Astrocyte of the spinal cord (primary cell): ENCODE data around the gene MORN1.

ENCODE experiments used
- DNase-seq: peaks from one replicate; pipeline ENCODE4 v3.0.0; 2011; ENCODE audit warnings: low read depth, low spot score
- H3K4me3 ChIP-seq: 2 replicates; pipeline ENCODE4 v1.5.1; 2011; ENCODE audit warnings: low read depth, mild to moderate bottlenecking, low read length, moderate library complexity
- CTCF ChIP-seq: IDR thresholded peaks from 2 replicates; pipeline ENCODE4 v1.5.1; 2012; ENCODE audit warnings: low read depth, mild to moderate bottlenecking, low read length, inconsistent platforms
- in situ Hi-C: cut with HindIII; loops from 2 replicates; pipeline ENCODE4 v1.10.0; 2017; ENCODE audit warnings: low sequenced_read_pairs

MORN1 gene

GRCh38 chr1:2404142-2404889 lies 13.0 kb upstream of the MORN1 start:
- no peak overlapping the region for H3K4me3 ChIP-seq
- no peak for DNase-seq
- in situ Hi-C loops: no loop called here
- no peak for TF ChIP-seq CTCF

- no peak for TF ChIP-seq CTCF
- no peak overlapping the region for H3K4me3 ChIP-seq
- no peak for DNase-seq
- in situ Hi-C loops: no loop called here
Observed at GRCh38 chr1:2403273-2403672, 11.9 kb upstream of the MORN1 start.

GRCh38 chr1:2402420-2402819 lies 11.1 kb upstream of the MORN1 start:
- DNase-seq: no peak
- TF ChIP-seq CTCF: no peak
- no peak overlapping the region for H3K4me3 ChIP-seq
- in situ Hi-C loops: no loop called here

GRCh38 chr1:2400950-2401649 lies 9.7 kb upstream of the MORN1 start:
- TF ChIP-seq CTCF: no peak
- H3K4me3 ChIP-seq: no peak overlapping the region
- no peak for DNase-seq
- in situ Hi-C loops: no loop called here

- in situ Hi-C loops: no loop called here
- DNase-seq: no peak
- H3K4me3 ChIP-seq: no peak overlapping the region
- no peak for TF ChIP-seq CTCF
Observed at GRCh38 chr1:2400576-2400909, 9.2 kb upstream of the MORN1 start.

- in situ Hi-C loops: no loop called here
- H3K4me3 ChIP-seq: no peak overlapping the region
Observed at GRCh38 chr1:2399890-2400575, 8.7 kb upstream of the MORN1 start.

More at GRCh38 chr1:2399890-2400575, 8.7 kb upstream of the MORN1 start:
- DNase-seq: no peak
- no peak for TF ChIP-seq CTCF
